Lower lobe of right lung (tissue), 2 donors: ENCODE data around the gene NDST1. TPM values are rescaled to one million over a fixed set of nuclear protein-coding genes. Genes with fewer than 3 reads are reported as not detected.
A peak's percentile ranks its signal among the peaks of the same experiment; 100 is the strongest.

Experiments
- ATAC-seq, 2 donors: fragments of 200-7000 bp; cut with Tn5 transposase; one replicate each; pipeline ENCODE4 v1.9.1; 2020 to 2022; ENCODE audit warnings: mild to moderate bottlenecking in 2 of 2, moderate library complexity in 2 of 2
- DNase-seq: peaks from one replicate; pipeline ENCODE4 v3.0.0-alpha.2; 2020
- H3K27ac ChIP-seq: fragments of 200-600 bp; one replicate; pipeline ENCODE4 v1.8.0; 2022
- H3K27me3 ChIP-seq: fragments of 200-600 bp; one replicate; pipeline ENCODE4 v1.8.0; 2022; ENCODE audit warnings: low read depth
- H3K36me3 ChIP-seq: fragments of 200-600 bp; one replicate; pipeline ENCODE4 v1.8.0; 2022; ENCODE audit warnings: mild to moderate bottlenecking
- H3K4me1 ChIP-seq: fragments of 200-600 bp; one replicate; pipeline ENCODE4 v1.8.0; 2022
- H3K4me3 ChIP-seq: fragments of 200-600 bp; one replicate; pipeline ENCODE4 v1.8.0; 2022; ENCODE audit warnings: mild to moderate bottlenecking
- H3K9me3 ChIP-seq: fragments of 200-600 bp; one replicate; pipeline ENCODE4 v1.8.0; 2022
- intact Hi-C: fragments of 100-400 bp; cut with DNase I; formaldehyde crosslinking; loops from one replicate; pipeline ENCODE4 v1.11.0; 2022
- total RNA-seq: library from RNA; stranded (reverse); fragmentation: NEBNext Ultra II Directional; extraction: Animal tissue kit (Norgen Biotek cat#: 25700); gene quantifications from one replicate; pipeline ENCODE4 v1.2.1, GENCODE V29; 2021
- TF ChIP-seq, protein P1 (sequence below): fragments of 200-600 bp; IDR thresholded peaks from one replicate; pipeline ENCODE4 v1.8.0; 2022; ENCODE audit warnings: antibody characterized with exemption, mild to moderate bottlenecking
- donor health status: DM: no; HTN: yes; CAD: no; lungs with severe emphysema.

Gene NDST1
- total RNA-seq, 1 donor from 2014 or later = 117 TPM

DNA sequence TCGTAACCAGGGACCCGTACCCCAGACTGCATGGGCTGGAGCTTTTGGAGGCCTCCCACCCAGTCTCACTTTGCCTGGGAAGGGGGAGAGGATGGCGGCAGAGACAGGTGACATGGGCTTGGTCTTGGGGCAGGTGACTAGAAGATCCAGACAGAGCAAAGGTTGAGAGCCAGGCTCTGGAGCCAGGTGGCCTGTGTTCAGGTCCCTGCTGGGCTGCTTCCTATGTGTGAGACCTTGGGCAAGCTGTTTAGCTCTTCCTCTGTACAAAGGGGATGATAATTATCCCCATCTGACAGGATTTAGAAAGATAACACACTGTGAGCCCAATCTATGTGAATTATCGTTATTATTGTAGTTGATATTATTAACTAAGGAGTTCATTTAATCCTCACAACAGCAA lies 16.1 kb upstream of the NDST1 start:
- Histone ChIP-seq H3K9me3 (no peaks in the 10 kb centered on the region), H3K36me3 (peaks cover 5% of the 10 kb centered on the region), H3K4me1 (peaks cover 66% of the 10 kb centered on the region), H3K27me3 (no peaks in the 10 kb centered on the region), H3K27ac (peak overlapping the region; percentile 65), H3K4me3 (no peak overlapping the region)
- no peak for DNase-seq
- TF ChIP-seq, protein P1, sequence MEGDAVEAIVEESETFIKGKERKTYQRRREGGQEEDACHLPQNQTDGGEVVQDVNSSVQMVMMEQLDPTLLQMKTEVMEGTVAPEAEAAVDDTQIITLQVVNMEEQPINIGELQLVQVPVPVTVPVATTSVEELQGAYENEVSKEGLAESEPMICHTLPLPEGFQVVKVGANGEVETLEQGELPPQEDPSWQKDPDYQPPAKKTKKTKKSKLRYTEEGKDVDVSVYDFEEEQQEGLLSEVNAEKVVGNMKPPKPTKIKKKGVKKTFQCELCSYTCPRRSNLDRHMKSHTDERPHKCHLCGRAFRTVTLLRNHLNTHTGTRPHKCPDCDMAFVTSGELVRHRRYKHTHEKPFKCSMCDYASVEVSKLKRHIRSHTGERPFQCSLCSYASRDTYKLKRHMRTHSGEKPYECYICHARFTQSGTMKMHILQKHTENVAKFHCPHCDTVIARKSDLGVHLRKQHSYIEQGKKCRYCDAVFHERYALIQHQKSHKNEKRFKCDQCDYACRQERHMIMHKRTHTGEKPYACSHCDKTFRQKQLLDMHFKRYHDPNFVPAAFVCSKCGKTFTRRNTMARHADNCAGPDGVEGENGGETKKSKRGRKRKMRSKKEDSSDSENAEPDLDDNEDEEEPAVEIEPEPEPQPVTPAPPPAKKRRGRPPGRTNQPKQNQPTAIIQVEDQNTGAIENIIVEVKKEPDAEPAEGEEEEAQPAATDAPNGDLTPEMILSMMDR = no peak
- intact Hi-C loops = no loop called here
- ATAC-seq = no peak

DNA sequence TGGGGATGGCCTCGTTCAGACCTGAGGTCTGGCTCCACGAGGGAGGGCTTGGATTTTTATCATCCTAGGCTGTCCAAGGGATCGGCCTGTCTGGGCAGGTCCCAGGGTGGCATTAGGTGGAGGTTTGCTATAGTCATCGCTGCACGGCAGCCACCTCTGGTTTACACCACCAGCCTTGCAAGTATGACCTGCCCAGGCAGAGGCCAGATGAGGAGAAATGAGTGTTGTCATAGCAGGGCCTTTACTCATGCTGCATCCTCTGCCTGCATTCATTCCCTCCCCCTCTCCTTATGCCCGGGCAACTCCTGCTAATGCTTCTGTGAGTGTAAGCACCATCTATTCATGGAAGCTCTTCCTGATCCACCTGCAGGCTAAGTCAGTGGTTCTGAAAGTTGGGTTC lies 15.3 kb upstream of the NDST1 start:
- intact Hi-C loops = no loop called here
- no peaks in the 10 kb centered on the region for H3K9me3 ChIP-seq
- peaks cover 66% of the 10 kb centered on the region for H3K4me1 ChIP-seq
- no peak overlapping the region for H3K4me3 ChIP-seq
- DNase-seq = no peak
- H3K27ac ChIP-seq = no peak overlapping the region
- H3K36me3 ChIP-seq = peaks cover 5% of the 10 kb centered on the region
- H3K27me3 ChIP-seq = no peaks in the 10 kb centered on the region
- TF ChIP-seq, protein P1 = no peak
- ATAC-seq = no peak

DNA sequence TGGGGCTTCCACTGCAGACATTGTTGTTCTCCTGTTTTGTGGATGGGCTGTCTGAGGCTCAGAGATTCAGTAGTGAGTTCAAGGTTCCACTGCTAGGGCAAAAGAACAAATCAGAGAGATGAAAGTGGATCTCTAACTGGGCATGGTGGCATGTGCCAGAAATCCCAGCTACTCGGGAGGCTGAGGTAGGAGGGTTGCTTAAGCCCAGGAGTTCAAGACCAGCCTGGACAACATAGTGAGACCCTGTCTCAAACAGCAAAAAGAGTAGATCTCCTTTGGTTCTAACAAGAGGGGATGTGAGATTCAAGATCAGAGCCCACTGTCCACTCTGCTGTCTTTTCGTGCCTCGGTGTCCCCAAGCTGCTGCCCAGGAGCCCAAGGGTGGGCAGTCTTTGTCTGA lies 11.8 kb upstream of the NDST1 start:
- Histone ChIP-seq H3K9me3 (no peaks in the 10 kb centered on the region), H3K27me3 (no peaks in the 10 kb centered on the region), H3K4me1 (peaks cover 66% of the 10 kb centered on the region), H3K4me3 (no peak overlapping the region), H3K36me3 (peaks cover 5% of the 10 kb centered on the region), H3K27ac (peak overlapping the region; percentile 78)
- DNase-seq (no peak), ATAC-seq (no peak)
- intact Hi-C loops = no loop called here
- TF ChIP-seq, protein P1 = no peak

DNA sequence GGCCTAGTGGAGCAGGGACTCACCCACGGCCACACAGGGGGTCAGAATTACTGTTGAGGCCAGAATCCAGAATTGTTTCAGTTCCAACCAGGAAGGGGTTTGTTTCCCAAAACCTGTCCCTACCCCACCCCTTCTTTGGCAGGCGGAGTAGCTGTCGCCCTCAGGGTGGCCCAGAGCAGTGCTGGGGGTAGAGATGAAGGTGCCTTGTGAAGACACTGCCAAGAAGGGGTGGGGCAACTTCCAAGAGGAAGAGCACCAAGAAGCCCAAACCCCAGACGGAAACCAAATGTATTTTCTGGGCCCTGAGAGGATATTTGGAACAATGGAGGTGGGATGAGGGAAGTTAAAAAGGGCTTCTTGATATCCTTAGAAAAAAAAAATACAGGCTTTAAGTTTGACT lies 11.4 kb upstream of the NDST1 start:
- no peaks in the 10 kb centered on the region for H3K27me3 ChIP-seq
- no peaks in the 10 kb centered on the region for H3K9me3 ChIP-seq
- DNase-seq = no peak
- intact Hi-C loops = no loop called here
- peaks cover 5% of the 10 kb centered on the region for H3K36me3 ChIP-seq
- ATAC-seq = no peak
- TF ChIP-seq, protein P1 = no peak
- H3K4me1 ChIP-seq = peaks cover 65% of the 10 kb centered on the region
- H3K27ac ChIP-seq = peak overlapping the region; percentile 78
- H3K4me3 ChIP-seq = no peak overlapping the region

DNA sequence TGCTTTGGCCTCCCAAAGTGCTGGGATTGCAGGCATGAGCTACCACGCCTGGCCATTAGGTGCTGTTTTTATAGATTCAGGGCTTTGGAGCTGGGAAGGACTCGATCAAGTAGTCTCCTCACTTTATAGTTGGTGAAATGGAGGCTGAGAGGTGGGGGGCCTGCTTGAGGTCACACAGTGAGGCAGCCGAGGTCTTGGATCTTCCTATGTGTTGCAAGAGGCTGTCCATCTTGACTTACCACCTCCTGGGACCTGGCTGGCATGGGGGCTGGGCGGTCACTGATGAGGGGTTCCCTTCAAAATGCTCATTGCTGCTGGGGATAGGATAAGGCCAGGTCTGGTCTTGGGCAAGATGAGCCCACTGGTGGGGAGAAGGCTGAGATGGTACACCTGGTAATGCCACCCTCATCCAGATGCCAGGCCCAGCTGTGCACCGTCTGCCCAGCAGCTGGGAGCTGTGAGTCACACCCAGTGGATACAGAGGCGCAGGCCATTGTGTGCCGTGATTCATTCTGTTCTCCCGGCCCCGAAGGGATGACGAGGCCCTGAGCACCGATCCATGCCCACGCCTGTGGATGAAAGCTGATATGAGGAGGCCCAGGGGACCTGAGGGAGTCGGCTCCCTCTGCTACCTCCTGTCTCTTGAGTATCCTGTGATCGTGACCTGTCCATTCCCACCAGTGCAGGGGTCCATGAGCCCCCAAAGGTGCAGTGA lies 10.5 kb upstream of the NDST1 start:
- no peak for DNase-seq
- no peaks in the 10 kb centered on the region for H3K27me3 ChIP-seq
- no peaks in the 10 kb centered on the region for H3K36me3 ChIP-seq
- ATAC-seq = peak; percentile 71 to 72
- H3K27ac ChIP-seq = peak overlapping the region; percentile 78
- TF ChIP-seq, protein P1 = no peak
- peaks cover 64% of the 10 kb centered on the region for H3K4me1 ChIP-seq
- H3K9me3 ChIP-seq = no peaks in the 10 kb centered on the region
- intact Hi-C loops = no loop called here
- no peak overlapping the region for H3K4me3 ChIP-seq
